NCI-H82 treated with DMSO at 0.1 percent for 48 hours (cell line): ENCODE results near the gene IRF1.

Source experiments
- DNase-seq: peaks from one replicate; lab custom pipeline; 2025; ENCODE audit not compliant: unreplicated experiment; lab: John Stamatoyannopoulos, UW

The IRF1 gene

DNA sequence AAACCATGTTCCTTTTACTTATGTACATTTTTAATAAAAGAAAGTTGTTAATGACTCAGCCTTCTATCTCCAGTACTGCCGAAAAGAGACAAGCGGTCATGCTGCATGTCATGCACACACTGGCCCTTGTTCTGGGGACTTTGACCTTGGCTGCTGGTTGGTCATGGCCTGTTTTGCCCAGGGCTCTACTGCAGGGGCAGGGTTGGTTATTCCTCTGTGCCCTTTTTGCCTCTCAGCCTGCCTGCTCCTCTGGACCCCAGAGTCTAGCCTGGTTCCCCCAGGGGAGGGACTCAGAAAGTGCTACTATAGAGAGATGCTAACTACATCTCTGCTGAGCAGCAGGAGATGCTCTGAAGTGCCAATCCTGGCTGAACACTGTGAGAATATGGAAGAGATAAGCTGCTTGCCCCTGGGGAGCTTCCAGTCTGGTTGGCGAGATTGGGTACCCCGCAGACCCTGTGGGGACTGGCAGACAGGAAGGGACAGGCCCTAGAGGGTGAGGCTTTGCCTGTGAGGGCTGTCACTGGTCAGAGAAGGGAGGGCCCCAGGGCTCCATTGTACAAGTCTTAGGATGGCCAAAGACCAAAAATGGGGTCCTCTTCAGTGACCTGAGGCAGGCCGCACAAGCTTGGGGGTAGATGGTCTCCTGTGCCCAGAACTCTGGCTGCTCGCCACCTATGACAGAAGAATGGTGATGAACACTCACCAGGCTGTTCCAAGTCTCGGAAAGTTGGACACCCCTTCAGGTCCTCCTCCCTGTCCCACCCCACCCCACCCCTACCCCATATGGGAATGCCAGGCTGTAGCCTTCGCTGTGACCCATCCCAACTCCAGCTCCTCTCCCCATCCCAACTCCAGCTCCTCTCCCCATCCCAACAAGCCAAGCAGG is 14.3 kb downstream of the IRF1 start:
- no peak for DNase-seq

DNA sequence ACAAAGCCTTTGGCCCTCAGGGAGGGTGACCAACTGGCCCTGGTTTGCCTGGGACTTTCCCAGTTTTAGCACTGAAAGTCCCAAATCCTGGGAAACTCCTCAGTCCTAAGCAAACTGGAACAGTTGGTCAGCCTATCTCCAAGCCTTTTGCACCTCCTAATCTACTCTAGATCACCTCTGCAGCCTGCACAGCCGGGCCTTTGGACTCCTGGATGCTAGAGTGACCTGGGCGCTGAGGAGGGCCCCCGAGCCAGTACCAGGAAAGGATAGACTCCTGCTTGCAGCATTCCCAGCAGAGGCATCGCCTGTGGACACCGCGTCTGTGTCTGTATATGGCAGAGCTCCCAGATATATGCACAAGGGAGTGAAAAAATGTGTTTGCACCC is 15.1 kb downstream of the IRF1 start:
- DNase-seq, result no peak

DNA sequence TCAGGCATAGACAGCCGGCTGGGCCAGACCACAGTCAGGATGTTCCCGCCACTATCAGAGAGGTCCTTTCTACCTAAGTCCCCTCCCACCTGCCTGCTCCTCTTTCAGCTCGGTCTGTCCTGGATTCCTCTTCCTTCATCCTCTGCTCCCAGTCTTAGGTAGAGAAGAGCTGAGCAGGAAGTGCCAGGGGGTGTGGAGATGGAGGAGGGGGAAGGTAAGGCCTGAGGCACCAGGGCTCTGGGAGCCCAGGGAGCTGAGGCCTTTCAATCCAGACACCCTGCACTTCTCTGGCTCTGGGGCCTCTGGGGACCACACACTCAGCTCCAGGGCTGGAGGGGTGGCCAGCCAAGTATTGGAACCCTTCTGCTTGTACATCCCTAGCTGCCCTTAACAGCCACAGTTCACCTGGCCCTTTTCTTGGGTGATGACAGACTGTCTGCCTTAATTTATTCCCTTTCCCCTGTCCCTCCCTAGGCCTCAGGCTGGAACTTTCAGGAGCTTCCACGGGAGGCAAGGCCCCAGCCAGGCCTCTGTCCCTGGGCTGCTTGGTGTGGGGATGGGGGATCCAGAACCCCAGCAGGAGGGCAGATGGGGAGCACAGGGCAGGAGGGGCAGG is 15.6 kb downstream of the IRF1 start:
- DNase-seq, result no peak

DNA sequence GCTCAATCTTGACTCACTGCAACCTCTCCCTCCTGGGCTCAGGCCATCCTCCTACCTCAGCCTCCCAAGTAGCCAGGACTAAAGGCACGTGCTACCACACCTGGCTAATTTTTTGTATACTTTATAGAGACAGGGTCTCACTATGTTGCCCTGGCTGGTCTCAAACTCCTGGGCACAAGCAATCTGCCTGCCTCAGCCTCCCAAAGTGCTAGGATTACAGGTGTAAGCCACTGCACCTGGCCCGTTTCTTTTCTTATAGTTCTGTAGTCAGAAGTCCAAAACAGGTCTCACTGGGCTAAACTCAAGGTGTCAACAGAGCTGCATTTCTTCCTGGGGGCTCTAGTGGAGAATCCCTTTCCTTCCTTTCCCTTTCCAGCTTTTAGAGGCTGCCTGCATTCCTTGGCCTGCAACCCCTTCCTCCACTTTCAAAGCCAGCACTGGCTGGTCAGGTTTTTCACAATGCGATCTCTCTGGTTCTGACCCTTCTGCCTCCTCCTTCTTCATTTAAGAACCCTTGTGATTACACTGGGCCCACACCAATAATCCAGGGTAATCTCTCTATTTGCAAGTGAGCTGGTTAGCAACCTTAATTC is 16.3 kb downstream of the IRF1 start:
- DNase-seq, result no peak

DNA sequence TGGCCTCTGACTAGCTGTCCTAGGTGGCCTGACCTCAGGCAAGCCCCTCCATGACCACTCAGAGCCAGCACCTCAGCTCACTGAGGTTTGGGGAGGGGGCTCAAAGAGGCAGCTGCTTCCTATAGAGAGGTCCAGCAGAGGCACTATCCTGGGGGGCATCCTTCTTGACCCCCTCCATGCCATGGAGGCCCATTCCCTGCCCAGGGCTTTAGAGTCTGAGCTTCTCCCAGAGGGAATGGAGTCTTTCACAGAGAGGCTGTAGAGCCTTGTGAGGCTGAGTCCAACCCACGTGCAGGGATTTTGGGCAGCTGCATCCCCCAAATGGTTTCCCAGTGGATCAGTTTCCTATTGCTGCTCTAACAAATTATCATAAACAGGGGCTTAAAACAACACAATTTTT is 16.9 kb downstream of the IRF1 start:
- no peak for DNase-seq

DNA sequence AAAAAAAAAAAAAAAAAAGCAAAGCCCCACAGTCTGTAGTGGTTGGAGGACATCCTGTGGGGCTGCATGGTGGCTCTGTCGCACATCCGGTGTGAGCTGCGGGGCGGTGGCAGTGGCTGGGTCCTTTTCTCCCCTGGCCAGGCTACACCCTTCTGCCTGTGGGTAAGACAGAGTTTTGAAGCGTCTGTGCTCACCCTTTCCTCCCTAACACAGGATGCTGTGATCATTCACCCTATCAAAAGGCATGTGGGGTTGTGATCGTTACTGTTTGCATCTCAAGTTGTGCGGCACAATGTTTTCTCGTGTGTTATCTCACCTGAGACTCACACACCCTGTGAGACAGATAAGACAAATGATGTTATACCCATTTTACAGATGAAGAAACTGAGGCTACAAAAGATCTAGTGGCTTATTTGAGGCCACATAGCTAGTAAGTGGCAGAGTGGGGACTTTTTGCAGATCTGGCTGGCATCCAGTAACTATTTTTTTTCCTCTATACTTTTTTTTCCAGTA is 17.5 kb downstream of the IRF1 start:
- no peak for DNase-seq

DNA sequence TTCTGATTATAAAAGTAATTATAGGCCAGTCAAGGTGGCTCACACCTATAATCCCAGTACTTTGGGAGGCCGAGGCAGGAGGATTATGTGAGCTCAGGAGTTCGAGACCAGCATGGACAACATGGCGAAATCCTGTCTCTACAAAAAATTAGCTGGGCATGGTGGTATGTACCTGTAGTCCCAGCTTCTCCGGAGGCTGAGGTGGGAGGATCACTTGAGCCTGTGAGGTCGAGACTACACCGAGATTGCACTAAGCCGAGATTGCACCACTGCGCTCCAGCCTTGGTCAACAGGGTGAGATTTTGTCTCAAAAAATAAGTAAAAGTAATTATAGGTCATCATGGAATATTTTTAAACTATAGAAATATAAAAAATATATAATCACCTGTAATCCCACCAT is 18.1 kb downstream of the IRF1 start:
- DNase-seq, result no peak

DNA sequence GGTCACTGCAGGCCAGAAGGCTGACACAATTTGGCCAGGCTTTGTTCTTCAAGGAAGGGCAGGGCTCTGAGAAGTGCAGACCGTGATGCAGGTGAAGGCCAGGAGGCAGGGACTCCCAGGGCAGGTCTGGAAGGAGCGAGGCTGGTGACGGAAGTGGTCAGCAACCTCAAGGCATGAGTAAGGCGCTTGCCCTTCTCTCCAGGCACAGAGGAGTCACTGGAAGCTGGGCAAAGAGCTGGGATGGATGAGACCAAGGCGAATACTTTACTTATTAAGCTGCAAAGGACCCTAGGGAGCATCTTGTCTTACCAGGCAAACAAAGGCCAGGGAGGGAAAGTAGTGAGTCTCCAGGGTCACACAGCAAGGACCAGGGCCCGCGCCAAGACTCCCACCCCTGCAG is 18.6 kb downstream of the IRF1 start:
- DNase-seq, result no peak

DNA sequence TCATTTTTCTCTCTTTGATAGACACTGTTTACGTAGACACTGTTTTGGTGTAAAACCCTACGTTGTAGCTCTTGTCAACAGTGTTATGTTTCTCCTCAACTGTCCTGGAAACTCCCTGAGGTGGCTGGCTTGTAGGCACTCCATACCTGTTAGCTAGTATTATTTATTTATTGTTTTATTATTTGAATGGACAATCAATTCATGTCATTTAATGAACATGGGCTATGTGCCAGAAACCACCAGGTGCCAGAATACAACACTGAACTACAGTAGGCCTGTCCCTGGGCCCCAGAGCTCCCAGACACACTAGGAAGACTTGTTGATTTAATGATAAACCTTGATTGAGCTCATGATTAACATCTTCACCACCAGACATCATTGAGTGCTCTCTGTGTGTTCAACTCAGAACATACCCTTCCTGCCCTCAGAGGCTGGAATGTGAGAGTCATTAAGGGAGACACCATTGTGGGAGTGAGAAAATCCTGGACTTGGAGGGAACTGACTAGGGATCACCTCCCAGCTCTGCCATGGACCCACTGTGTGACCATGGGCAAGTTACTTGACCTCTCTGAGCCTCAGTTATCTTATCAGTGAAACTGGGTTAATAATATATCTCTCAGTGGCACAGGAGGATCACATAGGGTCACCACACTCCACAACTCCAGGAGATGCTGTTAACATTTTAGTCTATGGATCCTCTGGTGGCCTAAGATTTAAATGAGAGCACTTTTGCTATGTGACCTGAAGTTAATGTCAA is 19.2 kb downstream of the IRF1 start:
- no peak for DNase-seq

DNA sequence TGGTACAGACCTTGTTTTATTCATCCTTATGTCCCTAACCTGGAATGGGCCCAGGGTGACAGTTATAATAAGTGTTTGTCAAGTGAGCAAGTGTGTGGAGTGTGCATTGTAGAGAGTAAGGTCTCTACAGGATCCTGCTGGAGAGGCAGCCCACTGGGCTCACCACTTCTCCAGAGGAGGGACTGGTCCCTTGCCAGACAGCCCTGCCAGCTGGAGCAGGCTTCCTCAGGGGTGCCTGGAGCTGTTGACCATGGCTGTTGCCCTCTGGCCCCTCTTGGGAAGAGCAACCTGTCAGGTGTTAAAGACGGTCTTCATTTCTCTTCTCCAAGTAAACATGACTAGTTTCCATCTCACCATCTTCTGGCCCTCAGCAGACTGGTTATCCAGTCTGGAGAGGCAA is 20.0 kb downstream of the IRF1 start:
- DNase-seq, result no peak

DNA sequence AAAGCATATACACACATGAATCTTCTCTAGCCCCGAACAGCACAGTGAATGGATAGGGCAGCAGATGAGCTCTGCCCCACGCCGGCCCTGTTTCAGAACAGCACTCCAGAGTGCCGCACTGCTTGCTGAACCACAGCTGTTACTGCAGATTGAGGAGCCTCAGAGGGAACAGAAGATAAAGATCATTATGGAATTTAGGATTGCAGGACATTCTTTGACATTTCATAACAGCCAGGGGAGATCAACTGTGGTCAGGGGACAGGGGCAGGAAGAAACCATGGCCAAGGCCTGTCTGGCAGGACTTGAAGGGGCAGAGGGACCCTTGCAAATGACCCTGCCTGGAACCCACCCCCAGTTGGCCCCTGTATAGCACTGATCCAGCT is 20.6 kb downstream of the IRF1 start:
- no peak for DNase-seq

DNA sequence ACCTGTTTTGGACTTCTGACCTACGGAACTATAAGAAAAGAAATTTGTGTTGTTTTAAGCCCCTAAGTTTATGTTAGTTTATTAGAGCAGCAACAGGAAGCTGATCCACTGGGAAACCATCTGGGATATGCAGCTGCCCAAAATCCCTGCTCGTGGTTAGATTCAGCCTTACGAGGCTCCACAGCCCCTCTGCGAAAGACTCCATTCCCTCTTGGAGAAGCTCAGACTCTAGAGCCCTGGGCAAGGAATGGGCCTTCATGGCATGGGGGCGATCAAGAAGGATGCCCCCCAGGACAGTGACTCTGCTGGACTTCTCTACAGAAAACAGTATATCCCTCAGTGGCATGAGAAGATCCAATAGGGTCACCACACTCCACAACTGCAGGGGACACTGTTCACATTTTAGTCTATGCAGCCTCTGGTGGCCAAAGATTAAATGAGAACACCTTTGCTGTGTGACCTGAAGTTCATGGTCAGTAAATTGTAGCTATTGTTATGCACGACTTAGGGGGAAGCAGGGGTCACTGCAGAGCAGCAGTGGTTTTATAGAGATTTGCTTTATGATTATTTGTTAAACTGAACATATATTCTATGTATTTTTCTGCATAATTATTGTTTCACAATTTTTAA is 21.1 kb downstream of the IRF1 start:
- no peak for DNase-seq

DNA sequence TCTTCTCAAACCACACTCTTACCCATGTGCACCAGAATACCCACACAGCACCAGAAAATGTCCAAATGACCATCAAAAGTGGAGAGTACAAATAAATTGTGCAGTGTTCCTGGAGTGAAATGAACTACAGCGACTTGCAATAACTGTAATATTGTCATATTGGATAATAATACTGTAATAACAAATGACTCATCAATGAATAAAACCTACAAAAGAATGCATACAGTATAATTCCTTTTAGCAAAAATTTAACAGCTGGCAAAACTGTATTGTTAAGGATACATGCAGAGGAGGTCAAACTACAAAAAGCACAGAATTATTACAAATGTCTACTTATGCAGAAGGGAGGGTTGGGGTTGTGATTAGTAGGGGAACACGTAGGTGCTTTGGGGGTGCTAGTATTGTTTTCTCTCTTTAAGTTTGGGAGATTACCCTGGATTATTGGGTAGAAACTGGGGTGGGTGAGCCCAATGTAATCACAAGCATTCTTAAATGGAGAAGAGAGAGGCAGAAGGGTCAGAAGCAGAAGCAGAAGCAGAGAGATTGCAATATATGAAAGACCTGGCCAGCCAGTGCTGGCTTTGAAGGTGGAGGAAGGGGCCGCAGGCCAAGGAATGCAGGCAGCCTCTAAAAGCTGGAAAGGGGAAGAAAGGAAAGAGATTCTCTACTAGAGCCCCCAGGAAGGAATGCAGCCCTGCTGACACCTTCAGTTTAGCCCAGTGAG is 21.8 kb downstream of the IRF1 start:
- no peak for DNase-seq

DNA sequence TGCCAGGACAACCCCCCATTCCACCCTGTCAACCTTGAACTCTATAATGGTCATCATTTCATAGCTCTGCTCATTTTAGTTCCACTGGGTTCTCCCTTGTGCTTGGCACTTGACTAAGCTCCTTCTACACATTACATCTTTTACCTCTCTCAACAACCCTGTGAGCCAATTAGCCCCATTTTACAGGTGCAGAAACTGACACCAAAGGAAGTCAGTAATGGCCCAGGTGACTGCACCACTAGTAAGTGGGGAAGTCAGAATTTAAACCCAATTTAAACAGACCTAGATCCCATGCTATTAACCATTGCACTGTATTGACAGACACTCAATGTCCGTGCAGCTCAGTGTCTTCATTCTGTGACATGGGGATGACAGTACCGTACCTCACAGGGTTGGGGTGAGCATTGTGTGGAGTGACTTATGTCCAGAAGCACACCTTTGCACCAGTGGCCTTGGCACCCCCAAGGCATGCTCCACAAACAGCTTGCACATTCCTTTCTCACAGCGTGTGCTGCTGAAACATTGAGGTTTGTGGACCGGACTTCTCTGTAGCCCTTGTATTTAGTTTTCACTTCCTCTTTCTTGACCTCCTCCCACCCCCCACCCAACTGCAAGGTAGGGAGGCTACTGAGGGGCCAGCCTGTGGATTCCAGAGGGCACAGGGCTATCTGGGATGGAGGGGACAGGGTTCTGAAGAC is 23.1 kb downstream of the IRF1 start:
- DNase-seq, result no peak

DNA sequence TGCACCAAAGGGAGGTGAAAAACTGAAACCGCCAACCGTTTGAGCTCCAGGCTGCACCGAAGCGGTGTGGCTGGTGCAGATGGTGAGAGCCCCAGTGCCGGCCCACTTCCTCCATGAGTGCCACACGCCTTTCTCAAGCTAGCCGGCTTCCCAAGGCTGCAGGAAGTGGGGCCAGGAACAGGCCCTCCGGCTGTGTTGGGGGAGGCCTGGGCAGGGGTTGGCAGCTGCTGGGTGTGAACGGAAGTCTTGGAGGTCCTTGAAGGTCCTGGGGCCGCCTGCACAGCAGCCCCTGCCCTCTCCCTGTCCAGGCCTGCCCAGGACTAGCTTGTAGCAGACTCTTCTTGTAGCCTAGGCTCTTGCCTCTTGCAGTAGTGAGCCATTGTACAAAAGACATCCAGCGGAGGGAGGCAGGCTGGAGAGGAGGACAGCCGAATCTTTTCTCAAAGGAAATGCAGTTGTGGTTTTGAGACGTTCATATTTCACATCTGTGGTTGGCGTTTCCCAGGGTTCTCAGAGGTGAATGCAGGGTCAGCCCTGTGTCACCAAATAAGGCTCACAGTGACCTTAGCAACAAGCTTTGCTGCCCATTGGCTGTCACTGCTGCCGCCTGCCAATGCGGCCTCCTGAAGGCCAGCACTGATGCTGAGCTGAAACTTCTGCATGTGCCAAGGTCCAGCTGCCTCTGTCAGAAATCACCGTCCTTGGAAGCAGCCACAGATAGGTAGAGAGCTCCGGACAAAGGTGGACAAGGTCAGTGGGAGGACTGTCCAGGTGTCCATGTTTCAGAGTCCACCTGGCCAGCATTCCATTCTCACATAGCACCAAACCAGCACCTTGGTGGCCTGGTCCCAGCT is 23.9 kb downstream of the IRF1 start:
- no peak for DNase-seq

DNA sequence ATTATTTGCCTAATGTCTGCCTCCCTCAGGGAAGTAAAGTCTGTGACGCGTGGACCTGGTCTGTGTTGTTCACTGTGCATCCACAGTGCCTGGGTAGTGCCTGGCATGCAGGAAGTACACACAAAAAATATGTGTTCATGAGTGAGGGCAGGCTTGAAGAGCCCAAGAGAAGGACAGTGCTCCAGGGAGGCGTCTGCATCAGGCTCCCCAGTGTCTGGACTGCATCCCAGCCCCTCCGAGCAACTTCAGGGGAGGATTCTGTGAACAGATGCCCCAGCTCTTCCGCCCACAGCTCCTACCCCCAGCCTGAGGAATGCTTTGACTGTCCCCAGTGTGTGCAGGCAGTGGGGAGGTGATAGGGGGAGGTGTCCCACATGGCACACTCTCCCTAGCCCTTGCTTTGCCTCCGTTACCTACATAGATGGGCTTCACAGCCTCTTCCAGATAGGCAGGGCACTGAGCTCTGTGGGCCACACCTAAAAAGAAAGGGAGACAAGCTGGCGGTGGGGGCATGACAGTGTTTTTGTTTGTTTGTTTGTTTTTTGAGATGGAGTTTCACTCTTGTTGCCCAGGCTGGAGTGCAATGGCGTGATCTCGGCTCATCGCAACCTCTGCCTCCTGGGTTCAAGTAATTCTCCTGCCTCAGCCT is 25.4 kb downstream of the IRF1 start:
- no peak for DNase-seq

DNA sequence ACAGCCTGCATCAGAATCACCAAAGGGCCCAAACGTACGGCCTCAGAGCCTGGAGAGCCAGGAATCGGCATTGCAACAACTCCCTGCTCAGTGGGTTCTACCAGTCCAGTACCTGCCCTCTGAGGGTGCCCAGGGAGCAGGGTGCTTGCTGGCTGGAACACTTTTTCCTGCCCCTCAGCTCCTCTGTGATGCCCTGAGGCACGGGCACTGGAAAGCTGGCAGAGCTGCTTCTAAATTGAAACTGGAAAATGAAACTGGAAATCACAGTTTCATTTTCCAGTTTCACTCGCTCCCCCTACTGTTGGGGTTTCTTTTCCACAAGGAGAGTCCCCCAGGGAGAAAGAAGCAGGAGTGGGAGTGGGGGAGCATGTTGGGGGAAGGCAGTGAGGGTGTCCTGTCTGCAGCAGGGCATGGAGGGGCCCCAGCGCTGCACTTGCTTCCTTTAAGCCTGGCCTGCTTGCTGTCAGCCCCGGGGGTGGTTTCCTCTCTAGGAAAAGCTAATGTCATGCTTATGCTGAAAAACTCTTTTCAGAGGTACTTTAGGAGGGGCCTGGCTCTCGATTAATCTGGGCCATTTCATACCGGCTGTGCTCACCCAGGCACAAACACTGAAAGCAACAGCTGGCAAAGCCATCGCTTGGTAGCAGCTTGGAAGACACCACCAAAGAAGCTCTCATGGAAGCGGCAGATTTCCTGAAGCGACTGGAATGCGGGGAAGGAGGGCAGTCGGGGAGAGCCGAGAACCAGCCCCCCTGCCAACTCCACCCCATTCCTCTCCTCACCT is 26.2 kb downstream of the IRF1 start:
- no peak for DNase-seq

DNA sequence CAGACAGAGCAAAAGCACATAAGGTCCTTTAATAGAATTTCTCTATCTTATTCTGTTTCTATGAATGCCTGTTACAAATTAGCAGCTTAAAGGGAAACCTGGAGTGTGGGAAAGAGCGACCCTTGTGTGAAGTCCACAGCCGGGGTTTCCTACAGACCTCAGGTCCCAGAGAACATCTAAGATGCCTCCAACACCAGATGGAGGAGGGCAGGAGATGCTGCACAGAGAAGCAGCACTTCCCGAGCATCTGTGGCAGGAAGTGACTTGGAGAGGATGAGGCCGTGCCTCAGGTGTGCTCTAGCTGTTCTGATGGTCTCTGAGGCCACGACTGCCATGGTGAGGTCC is 26.8 kb downstream of the IRF1 start:
- DNase-seq, result no peak
